HG02973 (cell line): ENCODE data around the gene CASP4.
"Not testable (repeated sequence)": the region's sequence is repeated elsewhere in the genome, so short reads cannot be mapped to it uniquely, and the experiment has no call there.

Experiments
- ATAC-seq: cut with Tn5 transposase; IDR thresholded peaks from one replicate; pipeline ENCODE4 v1.9.1; 2021; ENCODE audit warnings: moderate library complexity; ENCODE audit not compliant: unreplicated experiment

The CASP4 gene

GRCh38 chr11:104968355-104968855 is at the start of gene CASP4:
TSS of gene CASP4 (minus strand) at chr11:104968574. CDS start at chr11:104968525, 49 bp downstream.
- ATAC-seq = peak; percentile 89

GRCh38 chr11:105007463-105007862 is 39.1 kb upstream of the CASP4 start:
- no peak for ATAC-seq

- no peak for ATAC-seq
Observed at GRCh38 chr11:105005451-105005845, 37.1 kb upstream of the CASP4 start.

GRCh38 chr11:105004021-105004420 is 35.6 kb upstream of the CASP4 start:
- no peak for ATAC-seq

- no peak for ATAC-seq
Observed at GRCh38 chr11:105003151-105003550, 34.8 kb upstream of the CASP4 start.

GRCh38 chr11:105000797-105001196 is 32.4 kb upstream of the CASP4 start:
- peak; percentile 89 for ATAC-seq

- no peak for ATAC-seq
Observed at GRCh38 chr11:105000167-105000566, 31.8 kb upstream of the CASP4 start.

GRCh38 chr11:104999721-105000120 is 31.3 kb upstream of the CASP4 start:
- no peak for ATAC-seq

GRCh38 chr11:104997288-104997687 is 28.9 kb upstream of the CASP4 start:
- no peak for ATAC-seq

GRCh38 chr11:104995001-104995408 is 26.6 kb upstream of the CASP4 start:
- ATAC-seq = no peak

- ATAC-seq = no peak
Observed at GRCh38 chr11:104992781-104993180, 24.4 kb upstream of the CASP4 start.

- no peak for ATAC-seq
Observed at GRCh38 chr11:104991994-104992393, 23.6 kb upstream of the CASP4 start.

- ATAC-seq = no peak
Observed at GRCh38 chr11:104984808-104985207, 16.4 kb upstream of the CASP4 start.

- ATAC-seq = no peak
Observed at GRCh38 chr11:104979839-104980238, 11.5 kb upstream of the CASP4 start.

- no peak for ATAC-seq
Observed at GRCh38 chr11:104973616-104974015, 5.2 kb upstream of the CASP4 start.

GRCh38 chr11:104972924-104973323 is 4.5 kb upstream of the CASP4 start:
- not testable (repeated sequence) for ATAC-seq

GRCh38 chr11:104970756-104971155 is 2.4 kb upstream of the CASP4 start:
- no peak for ATAC-seq

- no peak for ATAC-seq
Observed at GRCh38 chr11:104968856-104969776, 742 bp upstream of the CASP4 start.

GRCh38 chr11:104967534-104968354 is 630 bp downstream of the CASP4 start:
- no peak for ATAC-seq

- no peak for ATAC-seq
Observed at GRCh38 chr11:104965735-104966134, 2.6 kb downstream of the CASP4 start.

GRCh38 chr11:104964247-104964646 is 4.1 kb downstream of the CASP4 start:
- no peak for ATAC-seq

GRCh38 chr11:104962852-104963251 is 5.5 kb downstream of the CASP4 start:
- ATAC-seq = no peak
